ENCODE data around the gene TIAL1.
"Not testable (repeated sequence)": the region's sequence is repeated elsewhere in the genome, so short reads cannot be mapped to it uniquely, and the experiment has no call there.

The TIAL1 gene

DNA sequence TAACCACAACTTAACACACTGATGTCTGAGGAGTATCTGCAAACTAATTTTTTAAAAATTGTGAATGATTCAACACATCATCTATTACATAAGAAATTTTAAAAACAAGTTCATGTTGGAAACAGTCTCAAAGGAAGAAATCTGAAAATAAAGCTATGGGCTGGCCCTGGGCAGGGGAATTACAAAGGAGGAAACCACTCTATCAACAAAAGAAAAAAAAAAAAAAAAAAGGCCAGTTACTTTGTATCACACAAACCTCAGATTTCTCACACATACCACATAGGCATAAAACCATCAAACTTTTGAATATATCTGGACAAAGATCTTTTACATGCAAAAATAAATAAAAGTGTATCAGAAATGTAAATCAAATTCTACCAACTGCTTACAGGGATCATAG, 20.8 kb downstream of the TIAL1 start:
- TF ChIP-seq, protein P1, sequence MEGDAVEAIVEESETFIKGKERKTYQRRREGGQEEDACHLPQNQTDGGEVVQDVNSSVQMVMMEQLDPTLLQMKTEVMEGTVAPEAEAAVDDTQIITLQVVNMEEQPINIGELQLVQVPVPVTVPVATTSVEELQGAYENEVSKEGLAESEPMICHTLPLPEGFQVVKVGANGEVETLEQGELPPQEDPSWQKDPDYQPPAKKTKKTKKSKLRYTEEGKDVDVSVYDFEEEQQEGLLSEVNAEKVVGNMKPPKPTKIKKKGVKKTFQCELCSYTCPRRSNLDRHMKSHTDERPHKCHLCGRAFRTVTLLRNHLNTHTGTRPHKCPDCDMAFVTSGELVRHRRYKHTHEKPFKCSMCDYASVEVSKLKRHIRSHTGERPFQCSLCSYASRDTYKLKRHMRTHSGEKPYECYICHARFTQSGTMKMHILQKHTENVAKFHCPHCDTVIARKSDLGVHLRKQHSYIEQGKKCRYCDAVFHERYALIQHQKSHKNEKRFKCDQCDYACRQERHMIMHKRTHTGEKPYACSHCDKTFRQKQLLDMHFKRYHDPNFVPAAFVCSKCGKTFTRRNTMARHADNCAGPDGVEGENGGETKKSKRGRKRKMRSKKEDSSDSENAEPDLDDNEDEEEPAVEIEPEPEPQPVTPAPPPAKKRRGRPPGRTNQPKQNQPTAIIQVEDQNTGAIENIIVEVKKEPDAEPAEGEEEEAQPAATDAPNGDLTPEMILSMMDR (conservative IDR thresholded peaks at IDR 0.05; ENCODE audit: low read depth, low read length), result no peak
- DNase-seq (ENCODE audit: low read depth), result no peak
- no peak overlapping the region for H3K4me3 ChIP-seq (ENCODE audit: low read length)

DNA sequence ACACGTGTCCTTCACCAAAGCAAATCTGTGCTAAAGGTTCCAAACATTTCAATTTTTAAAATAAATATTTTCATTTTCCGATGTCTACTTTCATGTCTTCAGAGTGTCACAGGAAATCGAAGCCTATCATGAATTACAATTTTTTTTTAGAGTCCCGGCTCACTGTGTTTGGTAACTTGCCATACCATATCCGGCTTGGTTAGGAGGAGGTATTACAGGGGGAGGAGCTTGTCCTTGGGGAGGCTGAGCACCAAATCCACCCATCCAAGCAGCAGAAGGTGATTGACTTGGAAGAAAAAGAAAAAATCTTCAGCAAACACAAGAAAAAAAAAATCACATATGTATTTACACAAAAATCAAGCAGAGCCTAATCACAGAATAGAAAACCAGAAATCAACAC, 21.3 kb downstream of the TIAL1 start:
- TF ChIP-seq, protein P1 (conservative IDR thresholded peaks at IDR 0.05; ENCODE audit: low read depth, low read length), result no peak
- no peak for DNase-seq (ENCODE audit: low read depth)
- H3K4me3 ChIP-seq (ENCODE audit: low read length), result no peak overlapping the region

DNA sequence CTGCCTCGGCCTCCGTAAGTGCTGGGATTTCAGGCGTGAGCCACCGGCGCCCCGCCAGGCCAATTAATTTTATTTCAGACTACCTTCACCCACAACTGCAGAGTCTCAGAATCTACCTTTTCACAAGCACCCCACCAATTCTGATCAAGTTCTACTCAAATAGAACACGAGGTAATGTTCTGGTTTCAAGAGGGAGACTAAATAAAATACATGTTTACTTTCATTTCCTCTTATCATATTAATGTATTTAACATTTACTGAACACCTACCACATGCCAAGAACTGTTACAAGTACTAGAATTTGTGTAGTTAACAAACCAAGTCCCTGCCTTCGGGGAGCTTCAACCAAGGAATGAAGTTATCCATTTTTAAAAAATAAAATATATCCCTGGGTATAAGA, 28.8 kb downstream of the TIAL1 start:
- TF ChIP-seq, protein P1 (conservative IDR thresholded peaks at IDR 0.05; ENCODE audit: low read depth, low read length), result no peak
- H3K4me3 ChIP-seq (ENCODE audit: low read length), result no peak overlapping the region
- no peak for DNase-seq (ENCODE audit: low read depth)

DNA sequence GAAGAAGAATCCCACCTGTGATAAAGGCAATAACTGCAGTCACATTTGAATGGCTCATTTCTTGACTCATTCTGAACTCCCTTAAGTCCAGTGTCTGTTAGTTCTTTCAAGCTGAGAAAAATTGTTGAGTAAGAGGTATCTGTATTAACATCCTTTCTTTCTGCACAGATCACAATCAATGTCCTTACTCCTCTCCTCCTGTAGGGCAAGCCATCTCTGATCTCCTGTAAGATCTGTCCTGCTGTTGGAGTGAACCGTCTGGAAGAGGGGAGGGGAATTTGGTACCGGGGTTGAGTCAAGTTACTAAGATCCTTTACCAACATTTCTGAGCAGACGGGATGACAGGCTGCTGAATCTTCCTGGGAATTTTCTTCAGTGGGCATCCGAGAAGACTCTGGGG, 34.7 kb downstream of the TIAL1 start:
- DNase-seq (ENCODE audit: low read depth), result no peak
- TF ChIP-seq, protein P1 (conservative IDR thresholded peaks at IDR 0.05; ENCODE audit: low read depth, low read length), result no peak
- no peak overlapping the region for H3K4me3 ChIP-seq (ENCODE audit: low read length)

DNA sequence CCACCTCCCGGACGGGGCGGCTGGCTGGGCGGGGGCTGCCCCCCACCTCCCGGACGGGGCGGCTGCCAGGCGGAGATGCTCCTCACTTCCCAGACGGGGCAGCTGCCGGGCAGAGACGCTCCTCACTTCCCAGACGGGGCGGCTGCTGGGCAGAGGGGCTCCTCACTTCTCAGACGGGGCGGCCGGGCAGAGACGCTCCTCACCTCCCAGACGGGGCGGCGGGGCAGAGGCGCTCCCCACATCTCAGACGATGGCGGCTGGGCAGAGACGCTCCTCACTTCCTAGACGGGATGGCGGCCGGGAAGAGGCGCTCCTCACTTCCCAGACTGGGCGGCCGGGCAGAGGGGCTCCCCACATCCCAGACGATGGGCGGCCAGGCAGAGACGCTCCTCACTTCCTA, 37.3 kb downstream of the TIAL1 start:
- not testable (repeated sequence) for DNase-seq (ENCODE audit: low read depth)

DNA sequence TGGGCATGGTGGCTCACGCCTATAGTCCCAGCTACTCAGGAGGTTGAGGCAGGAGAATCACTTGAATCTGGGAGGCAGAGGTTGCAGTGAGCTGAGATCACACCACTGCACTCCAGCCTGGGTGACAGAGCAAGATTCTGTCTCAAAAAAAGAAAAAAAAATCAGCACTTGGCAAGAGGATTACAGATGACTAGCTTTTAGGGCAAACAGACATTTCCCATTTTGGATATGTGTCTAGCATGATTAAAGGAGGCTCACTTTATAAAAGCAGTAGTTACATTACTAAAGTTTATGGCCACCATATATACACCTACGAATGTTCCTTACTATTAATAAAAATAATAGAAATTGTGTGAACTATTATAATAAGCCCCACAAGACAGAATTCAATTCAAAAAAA, 40.7 kb downstream of the TIAL1 start:
- H3K4me3 ChIP-seq (ENCODE audit: low read length); DNase-seq (ENCODE audit: low read depth): not testable (repeated sequence)

More for the DNA sequence above, 37.3 kb downstream of the TIAL1 start:
- not testable (repeated sequence) for H3K4me3 ChIP-seq (ENCODE audit: low read length)

DNA sequence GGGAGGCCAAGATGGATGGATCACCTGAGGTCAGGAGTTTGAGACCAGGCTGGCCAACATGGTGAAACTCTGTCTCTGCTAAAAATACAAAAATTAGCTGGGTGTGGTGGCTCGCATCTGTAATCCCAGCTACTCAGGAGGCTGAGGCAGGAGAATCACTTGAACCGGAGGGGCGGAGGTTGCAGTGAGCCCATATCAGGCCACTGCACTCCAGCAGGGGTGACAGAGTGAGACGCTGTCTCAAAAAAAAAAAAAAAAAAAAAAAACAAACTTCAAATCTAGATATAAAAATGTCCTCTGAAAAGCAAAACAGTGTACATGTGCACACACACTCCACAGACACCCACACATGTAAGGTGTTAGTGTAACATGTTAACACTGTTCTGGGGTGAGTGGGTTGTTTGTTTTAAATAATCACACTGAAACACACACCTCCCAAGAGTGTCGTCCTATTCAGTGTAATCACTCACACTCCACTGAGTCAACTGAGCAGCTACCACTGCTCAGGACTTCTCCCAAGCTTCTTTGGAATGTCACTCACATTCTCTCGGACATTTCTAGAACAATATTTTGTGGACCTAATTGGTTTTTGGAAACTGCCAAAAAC, 41.5 kb downstream of the TIAL1 start:
- H3K4me3 ChIP-seq (ENCODE audit: low read length), result no peak overlapping the region
- TF ChIP-seq, protein P1 (conservative IDR thresholded peaks at IDR 0.05; ENCODE audit: low read depth, low read length), result no peak
- no peak for DNase-seq (ENCODE audit: low read depth)

DNA sequence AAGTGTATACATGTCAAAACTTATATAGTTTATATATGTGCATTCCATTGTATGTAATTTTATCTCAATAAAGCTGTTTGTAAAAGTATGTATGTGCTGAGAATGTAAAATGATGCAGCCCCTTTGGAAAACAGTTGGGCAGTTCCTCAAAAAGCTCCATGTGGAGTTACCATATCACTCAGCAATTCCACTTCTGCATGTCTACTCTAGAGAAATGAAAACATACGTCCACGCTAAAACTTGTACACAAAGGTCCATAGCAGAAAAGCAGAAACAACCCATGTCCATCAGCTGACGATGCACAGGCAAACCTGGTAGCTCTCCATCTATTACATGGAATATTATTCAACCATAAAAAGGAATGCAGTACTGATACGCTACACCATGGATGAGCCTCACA, 45.9 kb downstream of the TIAL1 start:
- TF ChIP-seq, protein P1 (conservative IDR thresholded peaks at IDR 0.05; ENCODE audit: low read depth, low read length), result no peak
- no peak for DNase-seq (ENCODE audit: low read depth)
- no peak overlapping the region for H3K4me3 ChIP-seq (ENCODE audit: low read length)

Measured in retinal pigment epithelial cell (primary cell).